Measurements from ENCODE around the gene MYL3.
"Not testable (repeated sequence)": the region's sequence is repeated elsewhere in the genome, so short reads cannot be mapped to it uniquely, and the experiment has no call there.

The MYL3 gene

GRCh38 chr3:46863261-46863782 lies at the start of gene MYL3:
TSS of gene MYL3 (minus strand) at chr3:46863444. CDS start at chr3:46863390, 54 bp downstream.
- DNase-seq (ENCODE audit: low read depth in 1 of 2, low spot score in 1 of 2), result no peak

GRCh38 chr3:46912986-46913385 lies 49.7 kb upstream of the MYL3 start:
- DNase-seq (ENCODE audit: low read depth in 1 of 2, low spot score in 1 of 2), result no peak

- DNase-seq (ENCODE audit: low read depth in 1 of 2, low spot score in 1 of 2), result not testable (repeated sequence)
These were observed 47.7 kb upstream of the MYL3 start for GRCh38 chr3:46910914-46911313.

- DNase-seq (ENCODE audit: low read depth in 1 of 2, low spot score in 1 of 2), result no peak
These were observed 47.0 kb upstream of the MYL3 start for GRCh38 chr3:46910166-46910760.

DNA sequence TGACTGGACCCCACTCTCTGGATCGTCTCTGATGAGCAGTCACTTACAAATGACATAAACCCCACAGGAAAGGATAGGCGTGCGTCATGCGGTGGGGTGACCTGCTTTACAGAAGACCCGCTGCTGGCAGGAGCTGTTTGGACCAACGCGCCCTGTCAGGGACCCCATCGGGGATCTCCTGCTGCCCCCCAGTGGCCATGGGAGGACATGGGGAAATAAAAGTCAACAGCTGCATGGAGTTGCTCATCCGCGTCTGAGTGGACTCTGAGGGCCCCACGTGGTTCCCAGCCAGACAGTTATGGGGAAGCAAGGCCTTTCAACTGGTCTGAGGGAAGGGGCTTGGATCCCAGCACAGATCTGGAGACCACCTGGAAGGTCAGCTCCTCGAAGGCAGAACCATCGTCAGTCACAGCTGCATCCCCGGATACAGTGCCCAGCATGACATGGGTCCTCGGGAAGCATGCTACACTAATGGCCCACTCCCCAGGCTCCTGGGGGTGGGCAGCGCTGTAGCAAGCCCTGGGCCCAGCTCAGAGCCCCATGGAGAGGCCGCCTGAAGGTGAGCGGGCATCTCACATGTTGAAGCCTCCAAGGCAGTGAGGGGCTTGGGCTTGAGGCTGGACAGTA lies 46.4 kb upstream of the MYL3 start:
- peak; percentile 62 to 72 for DNase-seq (ENCODE audit: low read depth in 1 of 2, low spot score in 1 of 2)

DNA sequence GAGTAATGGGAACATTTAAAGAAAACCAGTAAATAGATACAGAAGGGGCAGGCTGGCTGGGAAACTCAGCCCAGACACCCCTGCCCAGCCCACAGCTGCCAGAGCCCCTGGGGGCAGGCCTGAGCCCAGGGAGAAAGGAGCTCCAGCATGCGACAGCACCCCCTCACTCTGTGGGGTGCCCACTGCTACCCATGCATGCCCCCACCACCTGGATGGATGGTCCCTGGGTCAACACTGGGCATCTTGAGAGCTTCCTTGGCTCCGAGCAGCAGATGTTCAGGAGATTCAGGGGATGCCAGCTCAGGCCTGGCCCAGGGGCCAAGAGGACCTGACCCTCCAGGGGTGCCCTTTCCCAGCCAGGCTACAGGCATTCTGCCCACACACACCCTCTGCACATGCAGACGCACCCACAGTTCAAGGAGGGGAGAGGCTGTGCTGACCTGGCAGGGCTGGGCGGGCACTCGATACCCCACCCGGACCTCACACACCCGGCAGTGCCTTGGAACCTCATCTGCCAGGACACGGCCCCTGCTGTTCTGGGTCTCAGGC lies 45.8 kb upstream of the MYL3 start:
- no peak for DNase-seq (ENCODE audit: low read depth in 1 of 2, low spot score in 1 of 2)

GRCh38 chr3:46908294-46908985 lies 45.2 kb upstream of the MYL3 start:
- DNase-seq (ENCODE audit: low read depth in 1 of 2, low spot score in 1 of 2), result no peak

- DNase-seq (ENCODE audit: low read depth in 1 of 2, low spot score in 1 of 2), result no peak
These were observed 44.7 kb upstream of the MYL3 start for GRCh38 chr3:46907960-46908293.

DNA sequence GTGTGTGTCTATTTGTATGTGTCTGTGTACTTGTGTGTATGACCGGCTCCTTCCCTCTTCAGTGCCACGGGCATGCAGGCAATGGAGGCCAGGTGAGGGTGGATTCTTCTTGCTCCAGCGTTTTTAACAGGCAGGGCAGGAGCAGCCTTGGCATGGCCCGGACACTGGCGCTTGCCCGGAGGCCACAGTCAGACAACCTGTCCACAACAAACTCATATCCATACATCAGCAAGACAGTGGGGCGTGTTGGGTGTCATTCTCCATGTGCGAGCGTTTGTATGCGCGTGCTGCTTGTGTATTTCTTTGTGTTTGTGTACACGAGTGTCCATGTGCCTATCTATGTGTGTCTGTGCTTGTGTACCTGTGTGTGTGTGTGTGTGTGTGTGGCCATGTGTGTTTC lies 44.0 kb upstream of the MYL3 start:
- no peak for DNase-seq (ENCODE audit: low read depth in 1 of 2, low spot score in 1 of 2)

- DNase-seq (ENCODE audit: low read depth in 1 of 2, low spot score in 1 of 2), result no peak
These were observed 43.3 kb upstream of the MYL3 start for GRCh38 chr3:46906471-46907058.

- DNase-seq (ENCODE audit: low read depth in 1 of 2, low spot score in 1 of 2), result no peak
These were observed 42.6 kb upstream of the MYL3 start for GRCh38 chr3:46905661-46906451.

DNA sequence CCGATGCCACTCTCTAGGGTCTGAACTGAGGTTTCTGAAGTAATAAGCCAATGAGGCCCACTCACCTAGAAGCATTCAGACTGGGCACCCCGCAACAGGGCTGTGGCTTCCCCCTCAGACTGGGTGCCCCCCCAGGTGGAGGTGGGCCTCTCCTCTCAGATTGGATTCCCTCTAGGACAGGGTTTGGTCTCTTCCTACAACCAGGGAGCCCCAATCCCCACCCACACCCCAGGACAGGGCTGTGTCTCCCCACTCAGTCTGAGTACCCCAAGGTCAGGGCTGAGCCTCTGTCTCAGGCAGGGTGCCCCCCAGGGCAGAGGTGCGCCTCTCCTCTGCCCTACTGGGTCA lies 41.9 kb upstream of the MYL3 start:
- DNase-seq (ENCODE audit: low read depth in 1 of 2, low spot score in 1 of 2), result no peak

DNA sequence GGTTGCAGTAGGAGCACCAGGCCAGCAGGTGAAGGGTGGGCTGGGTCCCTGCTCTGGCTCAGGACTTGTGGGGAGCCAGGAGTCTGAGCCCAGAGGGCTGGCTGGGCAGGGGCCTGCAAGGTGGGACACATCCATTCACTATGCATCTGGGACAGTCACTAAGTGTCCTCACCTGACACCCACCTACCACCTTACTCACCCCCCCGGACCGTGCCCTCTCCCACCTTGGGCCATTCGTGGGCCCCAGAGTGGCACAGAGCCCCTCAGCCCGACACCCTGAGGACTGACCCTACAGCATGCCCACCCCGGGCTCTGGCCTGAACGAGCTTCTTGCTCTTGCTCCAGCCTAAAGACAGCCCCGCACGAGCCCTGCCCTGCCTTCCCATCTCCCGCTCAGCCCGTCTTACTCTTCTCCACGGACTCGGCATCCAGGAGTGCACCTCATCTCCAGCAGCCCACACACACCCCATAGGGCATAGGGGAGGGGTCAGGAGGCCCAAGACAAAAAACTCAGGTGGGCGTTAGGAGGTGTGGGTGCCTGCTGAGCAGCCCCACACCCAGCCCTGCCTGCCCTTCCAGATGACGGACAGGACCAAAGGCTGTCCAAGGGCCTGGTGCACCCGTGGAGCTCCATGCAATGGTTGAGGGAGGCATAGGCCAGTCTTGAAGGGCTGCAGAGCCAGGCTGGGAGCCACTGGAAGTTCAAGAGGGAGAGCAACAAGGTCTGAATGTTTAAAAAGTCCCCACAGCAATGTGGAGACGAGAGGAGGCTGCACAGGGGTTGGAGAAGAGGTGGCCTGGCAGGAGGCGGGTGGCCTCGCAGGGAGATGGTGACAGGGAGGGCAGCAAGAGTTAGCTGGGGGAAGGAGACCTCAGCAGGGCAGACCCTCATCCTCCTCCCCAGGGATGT lies 41.3 kb upstream of the MYL3 start:
- no peak for DNase-seq (ENCODE audit: low read depth in 1 of 2, low spot score in 1 of 2)

- DNase-seq (ENCODE audit: low read depth in 1 of 2, low spot score in 1 of 2), result no peak
These were observed 40.4 kb upstream of the MYL3 start for GRCh38 chr3:46903341-46904302.

DNA sequence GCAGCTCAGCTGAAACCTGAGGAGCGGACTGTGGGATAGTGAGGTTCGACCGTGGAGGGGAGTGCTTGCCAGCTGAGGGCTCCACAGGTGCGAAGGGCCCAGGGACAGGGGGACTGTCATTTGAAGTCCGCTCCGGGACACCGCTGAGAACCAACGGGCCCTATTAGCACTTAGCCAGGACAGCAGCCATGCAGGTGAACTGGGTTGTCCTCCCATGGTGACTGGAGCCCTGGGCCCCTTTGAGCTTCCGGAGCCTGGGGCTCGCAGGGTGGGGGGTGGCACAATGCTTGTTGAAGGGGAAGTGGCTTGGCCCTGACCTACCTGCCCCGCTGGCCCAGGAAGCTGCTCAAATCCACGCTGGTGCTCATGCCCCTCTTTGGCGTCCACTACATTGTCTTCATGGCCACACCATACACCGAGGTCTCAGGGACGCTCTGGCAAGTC lies 39.0 kb upstream of the MYL3 start:
- no peak for DNase-seq (ENCODE audit: low read depth in 1 of 2, low spot score in 1 of 2)

GRCh38 chr3:46901591-46902187 lies 38.4 kb upstream of the MYL3 start:
- no peak for DNase-seq (ENCODE audit: low read depth in 1 of 2, low spot score in 1 of 2)

- no peak for DNase-seq (ENCODE audit: low read depth in 1 of 2, low spot score in 1 of 2)
These were observed 37.8 kb upstream of the MYL3 start for GRCh38 chr3:46901061-46901460.

- DNase-seq (ENCODE audit: low read depth in 1 of 2, low spot score in 1 of 2), result no peak
These were observed 37.1 kb upstream of the MYL3 start for GRCh38 chr3:46900356-46900755.

DNA sequence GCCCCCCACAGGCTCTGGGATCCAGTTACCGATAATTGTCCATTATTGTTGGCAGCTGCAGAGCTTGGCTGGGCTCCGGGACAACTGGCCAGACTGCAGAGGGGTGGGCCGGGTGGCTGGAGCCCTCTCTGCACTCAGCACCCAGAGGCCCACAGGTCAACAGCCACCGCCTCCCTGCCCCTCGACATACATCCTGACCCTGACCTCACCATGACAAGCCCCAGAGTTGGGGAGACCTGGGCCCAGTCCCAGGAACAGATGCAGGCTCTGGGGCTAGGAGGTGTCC lies 36.7 kb upstream of the MYL3 start:
- DNase-seq (ENCODE audit: low read depth in 1 of 2, low spot score in 1 of 2), result no peak

All from activated CD4-positive, alpha-beta T cell treated with anti-CD3 and anti-CD28 coated beads, Interleukin-2, amount 50 U/mL, for 24 hours (primary cell).